Fibroblast of lung (primary cell): Measurements from ENCODE around the gene GRK5. TPM values are rescaled to one million over a fixed set of nuclear protein-coding genes. Genes with fewer than 3 reads are reported as not detected.

Experiments used
- DNase-seq, 2 donors: peaks; one replicate each; pipeline versions ENCODE4 v3.0.0 to v3.0.0-alpha.2; 2010; ENCODE audit warnings: low read depth in 2 of 2
- H2AFZ ChIP-seq: 2 replicates; pipeline ENCODE4 v1.5.1; 2012; ENCODE audit warnings: low read length, control low read depth, inconsistent platforms
- H3K27ac ChIP-seq: 2 replicates; pipeline ENCODE4 v1.5.1; 2011; ENCODE audit warnings: low read length, control low read depth; ENCODE audit not compliant: insufficient read depth
- H3K27me3 ChIP-seq: 2 replicates; pipeline ENCODE4 v1.5.1; 2011; ENCODE audit warnings: mild to moderate bottlenecking, low read length; ENCODE audit not compliant: control insufficient read depth, insufficient read depth
- H3K36me3 ChIP-seq: 2 replicates; pipeline ENCODE4 v1.5.1; 2011; ENCODE audit warnings: low read length; ENCODE audit not compliant: control insufficient read depth, insufficient read depth
- H3K4me1 ChIP-seq: 2 replicates; pipeline ENCODE4 v1.5.1; 2011; ENCODE audit warnings: low read length; ENCODE audit not compliant: control insufficient read depth, insufficient read depth; ENCODE audit errors: extremely low read depth
- H3K4me2 ChIP-seq: 2 replicates; pipeline ENCODE4 v1.5.1; 2011; ENCODE audit warnings: low read length, control low read depth; ENCODE audit not compliant: insufficient read depth; ENCODE audit errors: extremely low read depth
- H3K4me3 ChIP-seq, 4 experiments: fragments of 200-600 bp in 1 of 4; sonication (generic) in 1 of 4; replicated peaks in 1 of 4; 2 replicates each; pipeline ENCODE4 v1.5.1; 2011 to 2016; ENCODE audit warnings: low read length in 4 of 4, low read depth in 3 of 4, mild to moderate bottlenecking in 3 of 4, control low read depth in 2 of 4, inconsistent platforms in 1 of 4, mixed read lengths in 1 of 4; ENCODE audit not compliant: insufficient read depth in 1 of 4; ENCODE audit errors: control extremely low read depth in 1 of 4
- H3K79me2 ChIP-seq: 2 replicates; pipeline ENCODE4 v1.5.1; 2012; ENCODE audit warnings: mild to moderate bottlenecking, low read length, inconsistent platforms; ENCODE audit not compliant: control insufficient read depth, insufficient read depth
- H3K9ac ChIP-seq: 2 replicates; pipeline ENCODE4 v1.5.1; 2011; ENCODE audit warnings: mild to moderate bottlenecking, low read length, control low read depth; ENCODE audit not compliant: insufficient read depth
- H3K9me3 ChIP-seq: 2 replicates; pipeline ENCODE4 v1.5.1; 2012; ENCODE audit warnings: low read depth, low read length; ENCODE audit not compliant: control insufficient read depth, insufficient read depth
- H4K20me1 ChIP-seq: 2 replicates; pipeline ENCODE4 v1.5.1; 2011; ENCODE audit warnings: low read length; ENCODE audit not compliant: control insufficient read depth, insufficient read depth; ENCODE audit errors: extremely low read depth
- CTCF ChIP-seq, 2 donors: IDR thresholded peaks in 1 of 2; conservative IDR thresholded peaks in 1 of 2; 1 replicate in 1 of 2; 2 replicates in 1 of 2; pipeline ENCODE4 v1.5.1; 2011 to 2012; ENCODE audit warnings: low read length in 2 of 2, control low read depth in 1 of 2, inconsistent platforms in 1 of 2, low read depth in 1 of 2, mild to moderate bottlenecking in 1 of 2
- EZH2 ChIP-seq: IDR thresholded peaks from 2 replicates; pipeline ENCODE4 v1.5.1; 2012; ENCODE audit warnings: low read length, control low read depth, mild to moderate bottlenecking; ENCODE audit errors: missing control alignments
- polyA plus RNA-seq, 2 donors: library from polyadenylated mRNA; depleted of rRNA in 1 of 2; stranded (reverse) in 1 of 2; unstranded in 1 of 2; fragments of >200 nt; gene quantifications; 2 replicates each; pipeline ENCODE4 v1.2.1, GENCODE V29; 2011 to 2012; ENCODE audit warnings: missing spikeins in 1 of 2
- total RNA-seq: library from RNA; depleted of rRNA; stranded (reverse); fragments of >200 nt; gene quantifications from 2 replicates; pipeline ENCODE4 v1.2.1, GENCODE V29; 2014

The GRK5 gene
- total and polyA plus RNA-seq, 2 donors (not counting 1 experiment from before 2014, with no cell fraction given): 24.1 to 90.3 TPM

- Histone ChIP-seq H3K27ac (no peak overlapping the region), H3K79me2 (peaks cover 75% of the 10 kb centered on the region), H3K4me1 (peaks cover 50% of the 10 kb centered on the region), H3K27me3 (no peaks in the 10 kb centered on the region), H3K9me3 (no peaks in the 10 kb centered on the region), H3K4me3 (no peak overlapping the region), H3K36me3 (no peaks in the 10 kb centered on the region), H4K20me1 (no peaks in the 10 kb centered on the region), H3K4me2 (no peak overlapping the region), H3K9ac (no peak overlapping the region), H2AFZ (no peak overlapping the region)
- DNase-seq: no peak
- TF ChIP-seq CTCF (conservative IDR thresholded peaks at IDR 0.05 in 1 of 2, IDR thresholded peaks at IDR 0.05 in 1 of 2; ENCODE audit: low read depth in 1 of 2, low read length in 2 of 2) (no peak), EZH2 (no peak)
Observed at GRCh38 chr10:119286983-119287633, 79.7 kb downstream of the GRK5 start.

DNA sequence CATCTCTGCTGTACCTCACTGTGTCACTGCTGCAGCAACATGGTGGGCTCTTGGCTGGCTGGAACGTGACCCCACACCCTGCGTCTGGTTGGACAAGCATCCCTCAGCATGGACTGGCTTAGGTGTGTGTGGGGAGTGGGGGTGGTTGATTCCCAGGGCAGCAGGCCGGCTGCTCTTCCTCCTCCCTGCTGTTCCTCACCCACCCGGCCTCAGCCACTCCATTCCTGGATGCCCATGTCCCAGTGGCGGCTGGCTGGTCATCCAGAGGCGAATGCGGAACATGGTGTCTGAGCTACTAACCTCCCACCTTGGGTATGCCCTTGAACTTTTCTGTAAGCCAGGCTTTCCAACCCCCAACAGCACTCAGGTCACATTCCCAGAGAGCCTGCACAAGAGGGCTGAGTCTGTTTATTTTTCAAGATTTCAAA lies 81.2 kb downstream of the GRK5 start:
- no peaks in the 10 kb centered on the region for H4K20me1 ChIP-seq
- H3K9me3 ChIP-seq: no peaks in the 10 kb centered on the region
- no peak overlapping the region for H3K4me2 ChIP-seq
- no peak overlapping the region for H2AFZ ChIP-seq
- H3K4me1 ChIP-seq: peaks cover 43% of the 10 kb centered on the region
- H3K9ac ChIP-seq: no peak overlapping the region
- H3K27me3 ChIP-seq: no peaks in the 10 kb centered on the region
- DNase-seq: no peak
- peaks cover 65% of the 10 kb centered on the region for H3K79me2 ChIP-seq
- H3K36me3 ChIP-seq: no peaks in the 10 kb centered on the region
- H3K27ac ChIP-seq: peak overlapping the region; percentile 23
- TF ChIP-seq EZH2 (no peak), CTCF (conservative IDR thresholded peaks at IDR 0.05 in 1 of 2, IDR thresholded peaks at IDR 0.05 in 1 of 2; ENCODE audit: low read depth in 1 of 2, low read length in 2 of 2) (no peak)
- no peak overlapping the region for H3K4me3 ChIP-seq

GRCh38 chr10:119289227-119289920 lies 82.0 kb downstream of the GRK5 start:
- no peak overlapping the region for H2AFZ ChIP-seq
- DNase-seq: no peak
- H3K79me2 ChIP-seq: peaks cover 60% of the 10 kb centered on the region

More at GRCh38 chr10:119289227-119289920, 82.0 kb downstream of the GRK5 start:
- TF ChIP-seq EZH2 (no peak), CTCF (conservative IDR thresholded peaks at IDR 0.05 in 1 of 2, IDR thresholded peaks at IDR 0.05 in 1 of 2; ENCODE audit: low read depth in 1 of 2, low read length in 2 of 2) (no peak)
- H3K27ac ChIP-seq: peak overlapping the region; percentile 23
- no peak overlapping the region for H3K4me3 ChIP-seq
- H3K27me3 ChIP-seq: no peaks in the 10 kb centered on the region
- no peak overlapping the region for H3K4me2 ChIP-seq
- H3K4me1 ChIP-seq: peaks cover 37% of the 10 kb centered on the region
- H4K20me1 ChIP-seq: no peaks in the 10 kb centered on the region
- no peak overlapping the region for H3K9ac ChIP-seq
- H3K9me3 ChIP-seq: no peaks in the 10 kb centered on the region
- no peaks in the 10 kb centered on the region for H3K36me3 ChIP-seq
